Ovary (tissue), 9 donors: Measurements from ENCODE around the gene CLSTN1. TPM values are rescaled to one million over a fixed set of nuclear protein-coding genes. Genes with fewer than 3 reads are reported as not detected.

Experiments used
- DNase-seq, 5 donors: peaks; one replicate each; pipeline ENCODE4 v3.0.0-alpha.2; 2019 to 2020
- H3K27ac ChIP-seq, 2 donors: fragments of 200-600 bp; one replicate each; pipeline versions ENCODE4 v1.5.1 to v1.8.0; 2019 to 2022
- H3K27me3 ChIP-seq: fragments of 200-600 bp; one replicate; pipeline ENCODE4 v1.8.0; 2022
- H3K36me3 ChIP-seq: fragments of 200-600 bp; sonication (generic); one replicate; pipeline ENCODE4 v1.5.1; 2019
- H3K4me1 ChIP-seq: one replicate; pipeline ENCODE4 v1.8.1; 2013; ENCODE audit warnings: mild to moderate bottlenecking, moderate library complexity; ENCODE audit not compliant: insufficient read depth
- H3K4me3 ChIP-seq: fragments of 200-600 bp; sonication (generic); one replicate; pipeline ENCODE4 v1.5.1; 2017
- H3K9me3 ChIP-seq, 2 donors: fragments of 200-600 bp in 1 of 2; sonication (generic) in 1 of 2; one replicate each; pipeline versions ENCODE4 v1.5.1 to v1.8.1; 2013 to 2019; ENCODE audit warnings: mild to moderate bottlenecking in 1 of 2, moderate library complexity in 1 of 2
- EP300 ChIP-seq: sonication (generic); formaldehyde crosslinking; IDR thresholded peaks from one replicate; pipeline ENCODE4 v1.6.1; 2017; ENCODE audit warnings: antibody characterized with exemption
- POLR2A ChIP-seq: fragments of 450-650 bp; IDR thresholded peaks from one replicate; pipeline ENCODE4 v1.6.1; 2017; ENCODE audit warnings: antibody characterized with exemption, mild to moderate bottlenecking, moderate library complexity
- WGBS, 3 donors: extraction: QIAGEN DNeasy Blood & Tissue Kit in 1 of 3; methylation state at CpG; one replicate each; pipeline versions ENCODE4 v1.1.5 to v1.1.7; 2013 to 2017; 5-methylcytosine and 5-hydroxymethylcytosine counted together
- intact Hi-C, 4 donors: fragments of 100-400 bp; cut with DNase I; formaldehyde crosslinking; loops; one replicate each; pipeline versions ENCODE4 v1.11.0 to v1.15.1; 2022 to 2023
- polyA plus RNA-seq, 2 donors: library from polyadenylated mRNA; stranded (reverse); fragments of 200-250 nt in 1 of 2; fragments of 350-450 nt in 1 of 2; fragmentation: Illumina TruSeq in 1 of 2; extraction: RNeasy Lipid Tissue Mini Kit (QIAGEN cat#74804) in 1 of 2; gene quantifications; one replicate each; pipeline ENCODE4 v1.2.3, GENCODE V29; 2013 to 2014
- total RNA-seq, 7 donors: library from RNA; depleted of rRNA in 2 of 7; stranded (reverse); fragments of >200 nt in 2 of 7; fragmentation: NEBNext Ultra II Directional in 3 of 7; extraction: Animal tissue kit (Norgen Biotek cat#: 25700) in 3 of 7; gene quantifications; one replicate each; pipeline versions ENCODE4 v1.1.0 to v1.2.4, GENCODE V29; 2016 to 2023
- TF ChIP-seq, protein P1 (sequence below), 3 donors: fragments of 450-650 bp in 2 of 3; fragments of 200-600 bp in 1 of 3; IDR thresholded peaks; one replicate each; pipeline versions ENCODE4 v1.5.1 to v1.8.0; 2016 to 2022; ENCODE audit warnings: antibody characterized with exemption in 3 of 3, mild to moderate bottlenecking in 1 of 3
- donor health status: DM: no; HTN: no; CAD: no; lungs with moderate emphysema.
- donor health status: DM: no; HTN: no; CAD: no.
- donor health status: Bipolar disorder and iron deficiency.
- donor health status: DM: yes; HTN: yes; CAD: no.
- donor health status: DM: no; HTN: no; CAD: no.
- donor health status: DM: yes; HTN: yes; CAD: no.

The CLSTN1 gene
- total and polyA plus RNA-seq, 9 donors = 70.5 to 145 (median 114) TPM

DNA sequence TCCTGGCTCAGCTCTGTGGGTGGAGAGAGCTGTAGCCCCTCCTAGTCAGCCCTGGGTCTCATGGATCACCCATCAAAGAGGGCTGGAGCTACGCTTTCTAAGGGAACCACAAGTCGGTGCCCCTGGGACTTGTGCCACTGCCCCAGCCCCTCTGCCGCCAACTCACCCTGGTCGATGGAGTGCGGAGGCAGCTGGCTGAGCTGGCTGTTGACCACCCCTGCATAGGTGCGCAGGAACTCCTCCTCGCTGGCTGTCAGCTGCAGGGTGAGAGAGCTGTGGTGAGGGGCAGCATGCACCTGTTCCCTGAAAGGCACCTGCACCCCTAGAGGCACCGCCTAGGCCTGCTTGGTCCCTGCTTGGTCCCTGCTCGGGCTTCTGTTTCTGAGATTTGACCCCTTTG lies 47.3 kb upstream of the CLSTN1 start:
- H3K27me3 ChIP-seq = no peaks in the 10 kb centered on the region
- DNase-seq = no peak
- no peak for TF ChIP-seq EP300
- TF ChIP-seq POLR2A = no peak
- TF ChIP-seq, protein P1, sequence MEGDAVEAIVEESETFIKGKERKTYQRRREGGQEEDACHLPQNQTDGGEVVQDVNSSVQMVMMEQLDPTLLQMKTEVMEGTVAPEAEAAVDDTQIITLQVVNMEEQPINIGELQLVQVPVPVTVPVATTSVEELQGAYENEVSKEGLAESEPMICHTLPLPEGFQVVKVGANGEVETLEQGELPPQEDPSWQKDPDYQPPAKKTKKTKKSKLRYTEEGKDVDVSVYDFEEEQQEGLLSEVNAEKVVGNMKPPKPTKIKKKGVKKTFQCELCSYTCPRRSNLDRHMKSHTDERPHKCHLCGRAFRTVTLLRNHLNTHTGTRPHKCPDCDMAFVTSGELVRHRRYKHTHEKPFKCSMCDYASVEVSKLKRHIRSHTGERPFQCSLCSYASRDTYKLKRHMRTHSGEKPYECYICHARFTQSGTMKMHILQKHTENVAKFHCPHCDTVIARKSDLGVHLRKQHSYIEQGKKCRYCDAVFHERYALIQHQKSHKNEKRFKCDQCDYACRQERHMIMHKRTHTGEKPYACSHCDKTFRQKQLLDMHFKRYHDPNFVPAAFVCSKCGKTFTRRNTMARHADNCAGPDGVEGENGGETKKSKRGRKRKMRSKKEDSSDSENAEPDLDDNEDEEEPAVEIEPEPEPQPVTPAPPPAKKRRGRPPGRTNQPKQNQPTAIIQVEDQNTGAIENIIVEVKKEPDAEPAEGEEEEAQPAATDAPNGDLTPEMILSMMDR (IDR thresholded peaks at IDR 0.05) = no peak
- peaks cover 3% of the 10 kb centered on the region for H3K4me1 ChIP-seq
- intact Hi-C loops = loop anchor here in 3 of 4 donors (5.0 to 10.0 kb wide), 3 partner anchors 71 to 554 kb away; partner anchors contain the start of genes LZIC (in 1 of the 3) and NMNAT1 (in 1 of the 3)
- H3K36me3 ChIP-seq = no peaks in the 10 kb centered on the region
- no peak overlapping the region for H3K27ac ChIP-seq
- WGBS, 3 donors = 89 to 94% (median 90%) methylated on average over 9 of the region's 9 CpGs
- no peaks in the 10 kb centered on the region for H3K9me3 ChIP-seq
- H3K4me3 ChIP-seq = no peak overlapping the region

- no peaks in the 10 kb centered on the region for H3K9me3 ChIP-seq
- H3K27ac ChIP-seq = no peak overlapping the region
- no peaks in the 10 kb centered on the region for H3K27me3 ChIP-seq
- peaks cover 3% of the 10 kb centered on the region for H3K4me1 ChIP-seq
- no peak for DNase-seq
- intact Hi-C loops = loop anchor here in 3 of 4 donors (5.0 to 10.0 kb wide), 3 partner anchors 72 to 554 kb away; partner anchors contain the start of genes LZIC (in 1 of the 3) and NMNAT1 (in 1 of the 3)
- WGBS, 3 donors = 88 to 93% (median 91%) methylated on average over 4 of the region's 4 CpGs
- no peak overlapping the region for H3K4me3 ChIP-seq
- H3K36me3 ChIP-seq = no peaks in the 10 kb centered on the region
- TF ChIP-seq, protein P1 (IDR thresholded peaks at IDR 0.05) = no peak
- no peak for TF ChIP-seq POLR2A
- no peak for TF ChIP-seq EP300
Measured at GRCh38 chr1:9870572-9870971, 46.8 kb upstream of the CLSTN1 start.

DNA sequence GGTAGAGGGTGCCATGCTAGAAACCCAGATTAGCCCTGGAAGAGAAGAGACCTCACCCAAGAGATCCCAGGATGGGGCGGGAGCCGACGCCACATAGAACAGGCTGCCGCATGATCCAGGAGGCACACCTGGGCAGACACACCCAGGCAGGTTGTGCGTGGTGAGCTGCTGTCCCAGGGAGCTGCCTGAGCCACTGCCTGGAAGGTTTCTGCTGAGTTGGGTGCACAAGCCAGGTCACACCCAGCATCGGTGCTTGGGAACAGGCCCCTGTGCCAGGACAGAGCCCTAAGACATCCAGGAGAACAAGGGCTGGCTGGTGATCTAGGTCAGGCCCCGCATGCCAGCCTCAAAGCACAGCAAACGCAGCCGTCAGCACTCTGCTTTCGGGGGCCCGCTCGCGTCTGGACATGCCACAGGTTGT lies 46.1 kb upstream of the CLSTN1 start:
- no peak for DNase-seq
- H3K36me3 ChIP-seq = no peaks in the 10 kb centered on the region
- TF ChIP-seq, protein P1 (IDR thresholded peaks at IDR 0.05) = no peak
- no peak for TF ChIP-seq EP300
- no peak for TF ChIP-seq POLR2A
- H3K4me3 ChIP-seq = no peak overlapping the region
- WGBS, 3 donors = 95 to 97% (median 96%) methylated on average over 11 to 13 of the region's 13 CpGs
- no peaks in the 10 kb centered on the region for H3K9me3 ChIP-seq
- H3K4me1 ChIP-seq = no peaks in the 10 kb centered on the region
- intact Hi-C loops = loop anchor here in 3 of 4 donors (5.0 to 10.0 kb wide), 6 partner anchors 72 to 555 kb away; partner anchors contain the start of genes LZIC (in 1 of the 3) and NMNAT1 (in 1 of the 3)
- H3K27me3 ChIP-seq = no peaks in the 10 kb centered on the region
- H3K27ac ChIP-seq = no peak overlapping the region

GRCh38 chr1:9868244-9868590 lies 44.5 kb upstream of the CLSTN1 start:
- TF ChIP-seq, protein P1 (IDR thresholded peaks at IDR 0.05) = no peak
- TF ChIP-seq POLR2A (no peak), EP300 (no peak)
- H3K4me1 ChIP-seq = peaks cover 5% of the 10 kb centered on the region
- WGBS, 3 donors = 12 to 39% (median 17%) methylated on average over 3 of the region's 3 CpGs
- no peaks in the 10 kb centered on the region for H3K27me3 ChIP-seq
- H3K4me3 ChIP-seq = no peak overlapping the region
- intact Hi-C loops = loop anchor here in 3 of 4 donors (5.0 to 10.0 kb wide), 3 partner anchors 83 to 166 kb away; no protein-coding TSS in a partner anchor
- H3K36me3 ChIP-seq = no peaks in the 10 kb centered on the region
- no peak overlapping the region for H3K27ac ChIP-seq
- no peak for DNase-seq
- H3K9me3 ChIP-seq = no peaks in the 10 kb centered on the region
